HG03108 (cell line): ENCODE data around the gene KRT86.

Experiments
- ATAC-seq: cut with Tn5 transposase; IDR thresholded peaks from one replicate; pipeline ENCODE4 v1.9.1; 2021; ENCODE audit warnings: moderate library complexity; ENCODE audit not compliant: unreplicated experiment

Gene KRT86

DNA sequence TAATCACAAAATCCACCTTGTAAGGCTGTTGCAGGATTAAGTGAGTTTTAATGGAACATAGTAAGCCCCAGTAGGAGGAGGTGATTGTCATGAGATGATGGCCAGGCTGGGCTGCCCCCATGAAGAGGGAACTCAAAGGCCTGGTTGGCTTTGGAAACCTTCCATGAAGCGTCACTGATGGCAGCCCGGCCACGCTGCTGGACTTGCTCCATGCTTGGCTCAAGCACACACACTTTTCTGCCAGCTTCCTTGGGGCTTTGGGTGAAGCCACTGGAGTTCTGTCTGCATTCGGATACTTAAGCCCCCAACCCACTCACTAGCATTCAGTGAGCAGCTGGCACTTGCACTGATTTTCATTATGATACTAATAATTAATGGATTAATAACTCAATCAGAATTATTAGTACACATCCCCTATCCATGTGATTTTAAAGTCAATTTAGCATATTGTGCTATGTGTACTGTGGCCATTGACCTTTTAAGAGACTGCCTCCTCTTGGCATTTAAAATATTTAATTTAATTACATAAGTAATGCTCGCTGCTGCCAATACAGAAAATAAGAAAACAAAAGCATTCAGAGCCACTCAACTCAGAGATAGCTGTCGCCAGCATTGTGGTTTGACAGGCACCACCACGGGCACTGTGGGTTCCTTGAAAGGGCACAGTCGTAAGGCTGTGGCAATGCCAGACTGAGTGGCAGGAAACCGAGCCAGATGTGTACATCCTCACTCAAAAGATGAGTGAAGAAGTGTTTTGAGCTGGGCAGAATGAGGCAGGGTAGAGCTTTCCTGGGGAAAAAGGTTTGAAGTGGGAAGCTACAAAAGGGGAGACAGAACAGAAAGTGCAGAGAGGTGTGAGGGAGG lies 77.0 kb downstream of the KRT86 start:
- no peak for ATAC-seq

- ATAC-seq = no peak
Measured at GRCh38 chr12:52352951-52353350, 78.5 kb downstream of the KRT86 start.

DNA sequence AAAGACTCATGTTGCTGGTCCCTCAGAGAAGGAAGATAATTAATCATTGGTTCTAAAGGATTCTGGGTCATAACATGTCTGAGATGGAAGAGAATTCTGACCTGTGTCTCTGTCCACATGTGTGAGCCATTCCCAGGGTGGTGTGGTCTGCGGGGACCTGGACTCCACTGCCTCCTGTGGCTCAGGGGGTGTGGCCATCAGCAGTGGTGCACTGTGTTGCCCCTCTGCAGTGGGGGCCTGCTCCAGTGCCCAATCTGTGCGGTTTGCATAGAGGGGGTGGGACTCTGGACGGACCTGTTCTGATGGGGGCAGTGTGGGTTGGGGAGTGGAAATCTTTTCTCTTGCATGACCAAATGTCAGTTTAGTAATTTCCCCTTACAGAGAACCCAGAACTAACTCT lies 79.3 kb downstream of the KRT86 start:
- no peak for ATAC-seq

- no peak for ATAC-seq
Measured at GRCh38 chr12:52354200-52354599, 79.8 kb downstream of the KRT86 start.

DNA sequence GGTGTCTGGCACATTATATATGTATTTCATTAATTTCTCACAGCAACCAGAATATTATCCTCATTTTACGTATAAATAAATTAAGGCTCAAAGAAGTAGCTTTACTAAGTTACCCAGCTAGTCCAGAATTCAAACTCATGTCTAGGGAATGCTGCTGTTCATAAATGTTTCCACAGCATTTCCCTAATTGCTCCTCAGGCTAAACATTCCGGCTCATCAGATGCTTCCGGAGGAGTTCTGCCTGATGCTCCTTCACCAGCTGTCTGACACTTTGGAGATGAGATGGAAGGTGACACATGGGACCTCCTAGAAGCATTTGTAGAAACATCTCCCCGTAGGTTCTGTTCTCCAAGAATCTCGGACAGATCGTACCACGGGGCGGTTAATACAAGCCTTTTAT lies 80.7 kb downstream of the KRT86 start:
- ATAC-seq = no peak

GRCh38 chr12:52356031-52356761 lies 81.8 kb downstream of the KRT86 start:
- no peak for ATAC-seq

DNA sequence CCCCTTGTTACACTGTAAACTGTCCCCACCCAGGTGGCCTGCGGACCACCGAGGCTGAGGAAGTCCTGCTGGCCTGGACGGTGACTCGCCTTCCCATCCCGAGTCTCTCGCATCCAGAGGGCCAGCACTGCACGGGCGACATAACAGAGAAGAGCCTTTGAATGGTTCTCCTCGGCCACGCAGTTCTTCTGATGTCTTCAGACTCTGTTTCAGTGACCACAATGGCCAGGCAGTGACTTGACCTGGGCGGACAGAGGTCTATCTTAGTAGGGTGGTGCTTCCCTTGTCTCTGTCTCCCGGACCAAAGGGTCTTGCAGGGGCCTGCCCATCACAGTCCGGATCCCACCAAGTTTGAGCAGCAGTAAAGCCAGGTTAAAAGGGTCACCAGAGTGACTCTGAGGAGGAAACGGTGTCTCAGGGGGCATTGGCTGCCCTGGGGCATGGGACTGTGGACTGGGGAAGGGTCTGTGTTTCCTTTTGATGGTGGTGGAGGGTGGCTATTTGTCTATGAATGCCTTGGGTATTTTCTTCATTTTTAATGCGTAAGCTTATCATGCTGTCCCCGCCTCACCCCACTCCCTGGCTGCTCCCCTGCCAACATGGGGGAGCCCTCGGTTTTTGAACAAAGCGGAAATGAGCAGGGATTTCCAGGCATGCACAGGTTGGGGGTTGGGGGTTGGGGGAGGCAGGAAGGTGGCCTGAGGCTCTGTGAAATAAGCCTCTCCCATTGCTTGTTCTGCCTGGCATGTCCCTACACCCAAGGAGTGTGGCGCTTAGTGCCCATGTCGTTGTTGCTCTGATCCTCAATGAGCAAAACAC lies 82.5 kb downstream of the KRT86 start:
- ATAC-seq = no peak
